HUES6 (cell line): ENCODE data around the gene MLXIP.

Source experiments
- H3K27ac ChIP-seq: 2 replicates; pipeline ENCODE4 v1.7.0; 2013; ENCODE audit warnings: low read depth, mild to moderate bottlenecking, low read length, inconsistent platforms
- H3K27me3 ChIP-seq: 2 replicates; pipeline ENCODE4 v1.6.1; 2013; ENCODE audit warnings: low read length; ENCODE audit not compliant: control insufficient read depth, insufficient read depth
- H3K36me3 ChIP-seq: 2 replicates; pipeline ENCODE4 v1.6.1; 2013; ENCODE audit warnings: low read length; ENCODE audit not compliant: control insufficient read depth, insufficient read depth
- H3K4me1 ChIP-seq: 2 replicates; pipeline ENCODE4 v1.6.1; 2013; ENCODE audit warnings: low read length; ENCODE audit not compliant: control insufficient read depth, insufficient read depth
- H3K4me3 ChIP-seq: 2 replicates; pipeline ENCODE4 v1.5.1; 2013; ENCODE audit warnings: low read depth, low read length
- H3K9ac ChIP-seq: one replicate; pipeline ENCODE4 v1.6.1; 2013; ENCODE audit warnings: mild to moderate bottlenecking, low read length
- H3K9me3 ChIP-seq: 2 replicates; pipeline ENCODE4 v1.6.1; 2013; ENCODE audit warnings: low read depth, low read length; ENCODE audit not compliant: control insufficient read depth, insufficient read depth

Gene MLXIP

GRCh38 chr12:122130150-122130549 lies 51.6 kb downstream of the MLXIP start:
- no peak overlapping the region for H3K4me3 ChIP-seq
- H3K27ac ChIP-seq, result no peak overlapping the region
- no peaks in the 10 kb centered on the region for H3K27me3 ChIP-seq
- peaks cover 51% of the 10 kb centered on the region for H3K36me3 ChIP-seq
- no peaks in the 10 kb centered on the region for H3K9me3 ChIP-seq
- peaks cover 10% of the 10 kb centered on the region; the same call in 1 of the 2 replicates for H3K4me1 ChIP-seq
- H3K9ac ChIP-seq, result no peak overlapping the region

DNA sequence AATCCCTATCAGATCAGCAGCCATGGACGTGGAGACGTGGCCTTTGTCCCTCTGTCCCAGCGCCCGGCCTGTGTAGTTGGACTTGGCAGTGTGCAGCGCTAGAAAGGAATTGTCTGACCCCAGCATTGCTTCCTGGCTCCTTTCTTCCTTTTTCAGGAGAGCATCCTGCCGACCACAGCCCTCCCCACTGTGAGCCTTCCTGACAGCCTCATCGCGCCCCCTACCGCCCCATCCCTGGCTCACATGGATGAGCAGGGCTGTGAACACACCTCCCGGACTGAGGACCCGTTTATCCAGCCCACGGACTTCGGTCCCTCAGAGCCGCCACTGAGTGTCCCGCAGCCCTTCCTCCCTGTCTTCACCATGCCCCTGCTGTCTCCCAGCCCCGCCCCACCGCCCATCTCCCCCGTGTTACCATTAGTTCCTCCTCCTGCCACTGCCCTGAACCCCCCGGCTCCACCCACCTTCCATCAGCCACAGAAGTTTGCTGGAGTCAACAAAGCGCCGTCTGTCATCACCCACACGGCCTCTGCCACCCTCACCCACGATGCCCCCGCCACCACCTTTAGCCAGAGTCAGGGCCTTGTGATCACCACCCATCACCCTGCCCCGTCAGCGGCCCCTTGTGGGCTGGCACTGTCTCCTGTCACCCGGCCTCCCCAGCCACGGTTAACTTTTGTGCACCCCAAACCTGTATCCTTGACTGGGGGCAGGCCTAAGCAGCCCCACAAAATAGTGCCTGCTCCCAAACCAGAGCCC lies 54.8 kb downstream of the MLXIP start:
- Histone ChIP-seq H3K9me3 (no peaks in the 10 kb centered on the region), H3K27me3 (no peaks in the 10 kb centered on the region), H3K36me3 (peaks cover 62% of the 10 kb centered on the region), H3K9ac (no peak overlapping the region), H3K4me1 (peaks cover 4% of the 10 kb centered on the region; the same call in 1 of the 2 replicates), H3K27ac (no peak overlapping the region), H3K4me3 (no peak overlapping the region)

- peaks cover 4% of the 10 kb centered on the region; the same call in 1 of the 2 replicates for H3K4me1 ChIP-seq
- H3K36me3 ChIP-seq, result peaks cover 58% of the 10 kb centered on the region
- H3K4me3 ChIP-seq, result no peak overlapping the region
- H3K27me3 ChIP-seq, result no peaks in the 10 kb centered on the region
- H3K27ac ChIP-seq, result no peak overlapping the region
- H3K9me3 ChIP-seq, result peaks cover 1% of the 10 kb centered on the region; the same call in 1 of the 2 replicates
- no peak overlapping the region for H3K9ac ChIP-seq
Observed at GRCh38 chr12:122135437-122136031, 57.0 kb downstream of the MLXIP start.

GRCh38 chr12:122137229-122137628 lies 58.7 kb downstream of the MLXIP start:
- peaks cover 4% of the 10 kb centered on the region; the same call in 1 of the 2 replicates for H3K4me1 ChIP-seq
- peaks cover 69% of the 10 kb centered on the region for H3K36me3 ChIP-seq
- H3K9ac ChIP-seq, result no peak overlapping the region
- no peak overlapping the region for H3K4me3 ChIP-seq
- H3K27ac ChIP-seq, result no peak overlapping the region
- peaks cover 18% of the 10 kb centered on the region for H3K9me3 ChIP-seq
- H3K27me3 ChIP-seq, result no peaks in the 10 kb centered on the region

GRCh38 chr12:122137681-122138080 lies 59.1 kb downstream of the MLXIP start:
- no peaks in the 10 kb centered on the region for H3K27me3 ChIP-seq
- peaks cover 69% of the 10 kb centered on the region for H3K36me3 ChIP-seq
- peaks cover 4% of the 10 kb centered on the region; the same call in 1 of the 2 replicates for H3K4me1 ChIP-seq
- peaks cover 23% of the 10 kb centered on the region for H3K9me3 ChIP-seq
- no peak overlapping the region for H3K4me3 ChIP-seq
- H3K27ac ChIP-seq, result no peak overlapping the region
- no peak overlapping the region for H3K9ac ChIP-seq

- Histone ChIP-seq H3K9me3 (peaks cover 28% of the 10 kb centered on the region), H3K36me3 (peaks cover 70% of the 10 kb centered on the region), H3K27ac (no peak overlapping the region), H3K4me1 (peaks cover 4% of the 10 kb centered on the region; the same call in 1 of the 2 replicates), H3K9ac (no peak overlapping the region), H3K27me3 (no peaks in the 10 kb centered on the region), H3K4me3 (no peak overlapping the region)
Observed at GRCh38 chr12:122138181-122138580, 59.6 kb downstream of the MLXIP start.

DNA sequence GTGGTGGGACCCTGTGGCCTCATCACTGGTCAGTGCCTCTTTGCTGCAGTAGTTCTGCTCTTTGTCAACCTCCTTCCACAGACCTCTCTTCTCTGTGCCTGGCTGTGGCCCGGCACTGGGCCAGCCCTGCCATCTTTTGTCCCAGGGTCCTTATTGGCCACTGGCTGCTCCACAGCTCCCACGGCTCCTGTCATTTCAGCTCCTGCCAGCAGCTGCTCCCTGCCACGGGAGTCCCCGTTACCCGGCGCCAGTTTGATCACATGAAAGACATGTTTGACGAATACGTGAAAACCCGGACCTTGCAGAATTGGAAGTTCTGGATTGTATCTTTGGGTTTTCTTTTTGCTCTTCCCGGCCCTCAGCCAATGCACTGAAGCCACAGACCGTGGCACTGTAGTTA lies 60.1 kb downstream of the MLXIP start:
- Histone ChIP-seq H3K9me3 (peaks cover 32% of the 10 kb centered on the region), H3K36me3 (peaks cover 70% of the 10 kb centered on the region), H3K4me3 (no peak overlapping the region), H3K4me1 (peaks cover 4% of the 10 kb centered on the region; the same call in 1 of the 2 replicates), H3K27ac (no peak overlapping the region), H3K9ac (no peak overlapping the region), H3K27me3 (no peaks in the 10 kb centered on the region)

DNA sequence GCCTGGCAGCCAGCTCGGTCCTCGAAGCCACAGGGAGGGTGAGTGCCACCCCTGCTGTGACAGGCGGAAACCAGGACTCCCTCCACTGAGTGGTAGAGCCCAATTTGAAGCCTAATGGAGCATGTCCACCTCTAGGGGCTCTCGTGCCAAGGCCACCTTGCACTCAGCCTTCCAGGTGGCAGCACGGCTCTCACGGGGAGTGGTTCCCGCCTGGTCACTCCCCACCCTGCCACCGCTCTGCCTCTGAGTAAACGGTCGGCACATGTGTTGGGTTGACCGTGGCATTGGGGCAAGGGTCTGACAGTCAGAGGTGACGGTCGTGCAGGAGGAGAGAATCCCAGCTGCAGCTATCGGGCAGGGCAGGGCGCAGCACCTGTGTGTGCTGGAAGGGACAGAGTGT lies 60.7 kb downstream of the MLXIP start:
- Histone ChIP-seq H3K9ac (no peak overlapping the region), H3K27me3 (no peaks in the 10 kb centered on the region), H3K4me3 (no peak overlapping the region), H3K9me3 (peaks cover 38% of the 10 kb centered on the region), H3K36me3 (peaks cover 72% of the 10 kb centered on the region), H3K4me1 (peaks cover 4% of the 10 kb centered on the region; the same call in 1 of the 2 replicates), H3K27ac (no peak overlapping the region)

GRCh38 chr12:122139941-122140340 lies 61.4 kb downstream of the MLXIP start:
- Histone ChIP-seq H3K4me1 (peaks cover 4% of the 10 kb centered on the region; the same call in 1 of the 2 replicates), H3K9ac (no peak overlapping the region), H3K27me3 (no peaks in the 10 kb centered on the region), H3K27ac (no peak overlapping the region), H3K36me3 (peaks cover 70% of the 10 kb centered on the region), H3K4me3 (no peak overlapping the region), H3K9me3 (peaks cover 38% of the 10 kb centered on the region)

DNA sequence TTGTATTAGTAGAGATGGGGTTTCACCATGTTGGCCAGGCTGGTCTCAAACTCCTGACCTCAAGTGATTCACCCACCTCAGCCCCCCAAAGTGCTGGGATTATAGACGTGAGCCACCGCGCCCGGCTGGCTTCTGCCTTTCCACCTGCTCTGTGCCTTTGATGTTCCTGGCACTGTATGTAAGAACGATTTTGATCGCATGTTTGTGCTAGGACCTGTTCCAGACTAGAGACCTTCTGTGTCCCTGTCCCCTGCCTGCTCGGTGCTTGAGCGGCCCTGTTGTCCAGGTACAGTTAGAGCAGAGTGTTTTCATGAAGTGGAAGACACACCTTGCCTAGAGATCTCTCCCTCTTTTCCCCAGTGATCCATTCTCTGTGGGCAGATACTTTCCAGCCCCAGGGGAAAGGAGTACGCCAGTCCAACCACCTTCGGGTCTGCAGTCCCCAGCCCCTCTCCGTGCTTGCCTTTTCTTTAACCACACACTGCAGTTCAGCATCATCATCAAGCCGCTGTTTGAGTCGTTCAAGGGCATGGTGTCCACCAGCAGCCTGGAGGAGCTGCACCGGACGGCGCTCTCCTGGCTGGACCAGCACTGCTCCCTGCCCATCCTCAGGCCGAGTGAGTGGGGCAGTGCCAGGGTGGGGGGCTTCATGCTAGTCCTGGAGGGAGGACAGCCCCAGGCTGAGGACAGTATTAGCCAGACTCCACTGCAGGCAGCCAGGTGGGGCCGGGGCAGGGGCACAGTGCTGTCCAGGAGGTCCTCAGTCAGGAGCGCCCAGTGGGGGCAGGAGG lies 62.1 kb downstream of the MLXIP start:
- H3K36me3 ChIP-seq, result peaks cover 63% of the 10 kb centered on the region
- peaks cover 4% of the 10 kb centered on the region; the same call in 1 of the 2 replicates for H3K4me1 ChIP-seq

More for the DNA sequence above, 62.1 kb downstream of the MLXIP start:
- H3K9me3 ChIP-seq, result peaks cover 38% of the 10 kb centered on the region
- H3K9ac ChIP-seq, result no peak overlapping the region
- no peak overlapping the region for H3K27ac ChIP-seq
- no peak overlapping the region for H3K4me3 ChIP-seq
- no peaks in the 10 kb centered on the region for H3K27me3 ChIP-seq
